GM12891 (cell line): ENCODE measurements around the gene ALPG.
"Not testable (repeated sequence)": the region's sequence is repeated elsewhere in the genome, so short reads cannot be mapped to it uniquely, and the experiment has no call there.

Source experiments
- DNase-seq: peaks from one replicate; pipeline ENCODE4 v3.0.0; 2011; ENCODE audit warnings: low spot score; ENCODE audit not compliant: insufficient read length
- FAIRE-seq: peaks from 2 replicates; lab custom pipeline; 2011; peaks lifted over from hg19 to GRCh38; lab: Jason Lieb, UNC
- PAX5 ChIP-seq: IDR thresholded peaks from 2 replicates; pipeline ENCODE4 v1.6.1; 2011; ENCODE audit warnings: low read length, moderate library complexity, mild to moderate bottlenecking; ENCODE audit not compliant: insufficient read depth, severe bottlenecking
- POLR2A ChIP-seq: IDR thresholded peaks from 2 replicates; pipeline ENCODE4 v1.6.1; 2011; ENCODE audit warnings: low read depth, low read length, control low read depth
- POLR2AphosphoS5 ChIP-seq: IDR thresholded peaks from 2 replicates; pipeline ENCODE4 v1.6.1; 2011; ENCODE audit warnings: low read depth, low read length, control low read depth
- POU2F2 ChIP-seq: IDR thresholded peaks from 2 replicates; pipeline ENCODE4 v1.6.1; 2011; ENCODE audit warnings: low read depth, mild to moderate bottlenecking, control low read depth, low read length, moderate library complexity
- SPI1 ChIP-seq: IDR thresholded peaks from 2 replicates; pipeline ENCODE4 v1.6.1; 2011; ENCODE audit warnings: low read depth, low read length, control low read depth
- TAF1 ChIP-seq: IDR thresholded peaks from 2 replicates; pipeline ENCODE4 v1.6.1; 2011; ENCODE audit warnings: low read depth, low read length, control low read depth

The ALPG gene

GRCh38 chr2:232448304-232448690 is 41.7 kb downstream of the ALPG start:
- FAIRE-seq (no peak), DNase-seq (no peak)
- no peak for TF ChIP-seq SPI1
- TF ChIP-seq PAX5: no peak

- DNase-seq: no peak
- no peak for FAIRE-seq
- no peak for TF ChIP-seq PAX5
- TF ChIP-seq TAF1: no peak
- TF ChIP-seq POLR2AphosphoS5: no peak
- no peak for TF ChIP-seq POLR2A
- TF ChIP-seq POU2F2: no peak
- no peak for TF ChIP-seq SPI1
Observed at GRCh38 chr2:232449964-232450363, 43.3 kb downstream of the ALPG start.

DNA sequence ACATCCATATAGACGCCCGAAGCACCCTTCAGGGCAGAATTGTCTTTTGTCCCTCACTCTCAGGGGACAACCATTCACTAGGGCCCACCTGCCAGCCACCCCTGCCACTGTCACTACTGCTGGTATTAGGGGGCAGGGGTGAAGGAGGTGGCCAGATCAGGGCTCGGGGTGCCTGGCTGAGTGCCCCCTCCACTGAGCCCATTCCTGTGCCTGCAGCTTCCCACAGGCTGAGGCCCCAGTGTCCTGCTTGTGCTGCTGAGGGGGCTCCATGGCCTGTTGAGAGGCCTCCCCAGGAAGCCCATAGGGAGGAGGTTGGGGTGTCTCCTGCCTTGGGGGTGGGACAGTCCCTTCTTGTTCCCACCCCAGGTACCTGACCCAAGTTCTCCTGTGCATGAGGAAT is 45.0 kb downstream of the ALPG start:
- not testable (repeated sequence) for FAIRE-seq, DNase-seq

DNA sequence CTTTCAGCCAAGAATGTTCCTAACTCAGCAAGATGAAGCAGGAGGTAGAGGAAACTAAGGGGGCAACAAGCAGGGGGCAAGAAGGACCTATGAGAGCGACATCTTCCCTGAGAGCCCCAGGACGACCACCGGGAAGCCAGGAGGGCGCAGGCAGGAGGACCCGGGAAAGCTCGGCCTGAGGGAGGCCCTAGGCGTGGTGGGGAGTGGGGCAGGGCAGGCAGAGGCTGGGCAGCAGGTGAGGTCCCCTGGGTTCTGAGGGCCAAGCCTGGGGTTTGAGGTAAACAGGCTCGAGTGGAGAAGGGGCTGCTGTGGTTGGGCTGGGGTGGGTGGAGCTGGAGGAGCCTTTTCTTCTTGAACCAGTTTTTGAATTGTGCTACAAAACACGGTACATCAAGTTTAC is 48.0 kb downstream of the ALPG start:
- FAIRE-seq: no peak
- no peak for DNase-seq
- TF ChIP-seq POLR2A (no peak), POU2F2 (no peak), POLR2AphosphoS5 (no peak), PAX5 (no peak), SPI1 (no peak), TAF1 (no peak)

DNA sequence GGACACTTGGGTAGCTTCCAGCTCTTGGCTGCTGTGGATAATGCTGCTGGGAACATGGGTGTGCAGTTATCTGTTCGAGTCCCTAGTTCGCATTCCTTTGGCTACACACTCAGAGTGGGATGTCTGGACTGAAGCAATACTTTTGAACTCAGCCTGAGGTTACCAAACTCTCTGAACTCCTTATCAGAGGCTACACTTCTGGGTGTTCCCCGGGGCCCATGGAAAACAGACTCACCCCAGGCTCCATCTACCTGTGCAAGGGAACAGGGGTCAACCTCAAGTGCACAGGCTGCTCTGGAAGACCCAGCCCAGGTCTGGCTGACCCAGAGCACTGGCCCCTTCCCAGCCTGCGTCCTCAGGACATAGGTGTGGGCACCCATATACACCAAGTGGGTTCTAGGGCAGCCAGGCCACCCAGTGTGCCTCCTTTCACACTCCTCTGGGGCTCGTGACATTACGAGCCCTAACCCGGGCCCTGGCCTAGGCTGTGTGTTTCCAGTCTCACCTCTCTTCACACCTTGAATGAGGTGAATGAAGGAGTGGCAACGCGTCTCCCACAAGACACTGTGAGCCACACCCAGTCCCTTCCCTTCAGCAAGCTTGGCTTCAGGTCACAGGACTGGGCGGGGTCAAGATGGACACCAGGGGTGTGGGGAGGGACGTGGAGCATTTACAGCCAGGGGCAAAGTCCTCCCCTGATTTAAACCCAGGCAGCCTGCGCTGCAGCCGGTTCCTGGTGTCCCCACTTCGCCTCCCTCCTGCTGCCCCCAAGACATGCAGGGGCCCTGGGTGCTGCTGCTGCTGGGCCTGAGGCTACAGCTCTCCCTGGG is 49.0 kb downstream of the ALPG start, which contains the start of gene ALPI:
TSS of gene ALPI (plus strand) at position 728 of the 830 bp plus-strand sequence. CDS start at position 775, 47 bp downstream.
- no peak for DNase-seq
- TF ChIP-seq SPI1: no peak
- no peak for TF ChIP-seq POLR2A
- no peak for TF ChIP-seq POLR2AphosphoS5
- no peak for TF ChIP-seq TAF1
- TF ChIP-seq PAX5: no peak
- no peak for TF ChIP-seq POU2F2
- no peak for FAIRE-seq

DNA sequence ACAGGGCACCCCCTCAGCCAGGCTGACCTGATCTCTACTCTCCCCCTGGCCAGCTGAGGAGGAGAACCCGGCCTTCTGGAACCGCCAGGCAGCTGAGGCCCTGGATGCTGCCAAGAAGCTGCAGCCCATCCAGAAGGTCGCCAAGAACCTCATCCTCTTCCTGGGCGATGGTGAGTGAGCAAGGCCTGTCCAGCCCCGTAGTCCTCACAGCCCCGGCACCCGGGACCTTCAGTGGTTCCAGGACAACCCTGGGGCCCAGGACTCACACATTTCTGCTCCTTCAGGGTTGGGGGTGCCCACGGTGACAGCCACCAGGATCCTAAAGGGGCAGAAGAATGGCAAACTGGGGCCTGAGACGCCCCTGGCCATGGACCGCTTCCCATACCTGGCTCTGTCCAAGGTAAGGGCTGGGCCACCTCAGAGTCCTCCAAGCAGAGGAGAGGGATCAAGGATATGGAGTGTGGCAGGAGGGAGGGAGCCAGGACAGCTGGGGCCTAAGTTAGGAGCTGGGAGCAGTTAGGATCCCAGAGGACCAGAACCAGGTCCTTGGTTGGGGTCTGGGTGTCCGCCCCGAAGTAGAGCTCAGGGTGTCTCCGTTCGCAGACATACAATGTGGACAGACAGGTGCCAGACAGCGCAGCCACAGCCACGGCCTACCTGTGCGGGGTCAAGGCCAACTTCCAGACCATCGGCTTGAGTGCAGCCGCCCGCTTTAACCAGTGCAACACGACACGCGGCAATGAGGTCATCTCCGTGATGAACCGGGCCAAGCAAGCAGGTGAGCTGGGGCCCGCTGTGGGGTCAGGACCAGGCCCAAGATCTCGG is 49.9 kb downstream of the ALPG start:
- TF ChIP-seq PAX5 (no peak), POU2F2 (no peak), POLR2A (no peak), POLR2AphosphoS5 (no peak)
- FAIRE-seq: no peak
- no peak for DNase-seq

DNA sequence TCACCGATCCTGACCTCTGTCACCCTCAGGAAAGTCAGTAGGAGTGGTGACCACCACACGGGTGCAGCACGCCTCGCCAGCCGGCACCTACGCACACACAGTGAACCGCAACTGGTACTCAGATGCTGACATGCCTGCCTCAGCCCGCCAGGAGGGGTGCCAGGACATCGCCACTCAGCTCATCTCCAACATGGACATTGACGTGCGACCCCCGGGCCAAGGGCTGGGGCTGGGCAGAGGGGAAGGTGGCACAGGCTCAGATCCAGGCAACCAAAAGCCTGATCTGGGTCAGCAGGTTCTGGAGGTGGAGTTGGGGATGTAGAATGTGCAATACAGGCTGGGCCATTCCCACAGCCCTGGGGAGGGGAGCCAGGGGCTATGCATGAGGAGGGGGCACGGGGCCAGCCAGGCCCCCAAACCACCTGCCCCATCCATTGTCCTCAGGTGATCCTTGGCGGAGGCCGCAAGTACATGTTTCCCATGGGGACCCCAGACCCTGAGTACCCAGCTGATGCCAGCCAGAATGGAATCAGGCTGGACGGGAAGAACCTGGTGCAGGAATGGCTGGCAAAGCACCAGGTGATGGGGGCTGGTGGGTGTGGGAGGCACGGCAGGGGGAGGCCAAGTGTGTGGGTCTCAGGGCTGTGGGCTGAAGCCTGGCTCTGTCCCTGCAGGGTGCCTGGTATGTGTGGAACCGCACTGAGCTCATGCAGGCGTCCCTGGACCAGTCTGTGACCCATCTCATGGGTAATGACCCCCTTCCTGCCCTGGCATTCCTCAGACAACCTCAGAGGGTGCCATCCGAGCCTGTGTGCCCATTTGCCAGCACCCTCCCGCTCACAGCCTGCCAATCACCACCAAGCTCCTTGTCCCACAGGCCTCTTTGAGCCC is 50.7 kb downstream of the ALPG start:
- DNase-seq (no peak), FAIRE-seq (no peak)
- TF ChIP-seq POU2F2 (no peak), TAF1 (no peak), POLR2A (no peak)

DNA sequence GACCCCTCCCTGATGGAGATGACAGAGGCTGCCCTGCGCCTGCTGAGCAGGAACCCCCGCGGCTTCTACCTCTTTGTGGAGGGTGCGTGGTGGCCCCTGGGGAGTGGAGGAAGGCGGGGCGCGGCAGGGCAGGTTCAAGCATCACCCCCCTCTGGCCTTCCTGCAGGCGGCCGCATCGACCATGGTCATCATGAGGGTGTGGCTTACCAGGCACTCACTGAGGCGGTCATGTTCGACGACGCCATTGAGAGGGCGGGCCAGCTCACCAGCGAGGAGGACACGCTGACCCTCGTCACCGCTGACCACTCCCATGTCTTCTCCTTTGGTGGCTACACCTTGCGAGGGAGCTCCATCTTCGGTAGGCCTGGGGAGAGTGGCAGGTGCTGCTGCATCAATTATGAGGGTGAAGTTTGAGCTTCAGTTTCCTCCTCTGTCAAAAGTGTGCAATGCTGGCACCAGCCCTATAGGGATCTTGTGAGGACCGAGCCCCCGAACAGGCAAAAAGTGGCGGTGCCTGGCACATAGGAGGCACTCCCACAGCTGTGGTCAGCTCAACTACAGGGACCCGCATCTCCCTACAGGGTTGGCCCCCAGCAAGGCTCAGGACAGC is 51.5 kb downstream of the ALPG start:
- no peak for DNase-seq
- TF ChIP-seq POLR2A: no peak
- no peak for TF ChIP-seq PAX5
- TF ChIP-seq POU2F2: no peak
- no peak for TF ChIP-seq SPI1
- TF ChIP-seq TAF1: no peak
- TF ChIP-seq POLR2AphosphoS5: no peak
- no peak for FAIRE-seq

GRCh38 chr2:232458661-232459418 is 52.2 kb downstream of the ALPG start:
- TF ChIP-seq TAF1 (no peak), POU2F2 (no peak), SPI1 (no peak), POLR2A (no peak), PAX5 (no peak), POLR2AphosphoS5 (no peak)
- FAIRE-seq: no peak
- DNase-seq: no peak
